ENCODE data around the gene NEDD4.
A peak's percentile ranks its signal among the peaks of the same experiment; 100 is the strongest.
"Not testable (repeated sequence)": the region's sequence is repeated elsewhere in the genome, so short reads cannot be mapped to it uniquely, and the experiment has no call there.

Gene NEDD4

GRCh38 chr15:55846116-55846707 lies 147.2 kb downstream of the NEDD4 start:
- Histone ChIP-seq H2AFZ (ENCODE audit: low read depth, low read length) (no peak overlapping the region), H3K27me3 (ENCODE audit: insufficient read depth, low read length) (no peaks in the 10 kb centered on the region), H3K4me3 (ENCODE audit: low read length) (no peak overlapping the region), H3K36me3 (ENCODE audit: insufficient read depth, low read length) (peaks cover 13% of the 10 kb centered on the region), H3K9me3 (ENCODE audit: low read length) (peaks cover 3% of the 10 kb centered on the region), H3K4me1 (ENCODE audit: insufficient read depth, low read length) (no peaks in the 10 kb centered on the region)

GRCh38 chr15:55842897-55843296 lies 150.5 kb downstream of the NEDD4 start:
- not testable (repeated sequence) for H3K4me1 ChIP-seq (ENCODE audit: insufficient read depth, low read length); H3K9me3 ChIP-seq (ENCODE audit: low read length); H3K27me3 ChIP-seq (ENCODE audit: insufficient read depth, low read length); H2AFZ ChIP-seq (ENCODE audit: low read depth, low read length); H3K4me3 ChIP-seq (ENCODE audit: low read length)
- H3K36me3 ChIP-seq (ENCODE audit: insufficient read depth, low read length) = peaks cover 13% of the 10 kb centered on the region

GRCh38 chr15:55835866-55836265 lies 157.5 kb downstream of the NEDD4 start:
- Histone ChIP-seq H3K4me3 (ENCODE audit: low read length) (no peak overlapping the region), H2AFZ (ENCODE audit: low read depth, low read length) (no peak overlapping the region), H3K9me3 (ENCODE audit: low read length) (no peaks in the 10 kb centered on the region), H3K27me3 (ENCODE audit: insufficient read depth, low read length) (no peaks in the 10 kb centered on the region), H3K36me3 (ENCODE audit: insufficient read depth, low read length) (peaks cover 22% of the 10 kb centered on the region), H3K4me1 (ENCODE audit: insufficient read depth, low read length) (no peaks in the 10 kb centered on the region)

GRCh38 chr15:55834331-55834730 lies 159.1 kb downstream of the NEDD4 start:
- Histone ChIP-seq H3K4me1 (ENCODE audit: insufficient read depth, low read length) (no peaks in the 10 kb centered on the region), H3K27me3 (ENCODE audit: insufficient read depth, low read length) (no peaks in the 10 kb centered on the region), H3K36me3 (ENCODE audit: insufficient read depth, low read length) (peaks cover 24% of the 10 kb centered on the region), H3K4me3 (ENCODE audit: low read length) (no peak overlapping the region), H2AFZ (ENCODE audit: low read depth, low read length) (no peak overlapping the region), H3K9me3 (ENCODE audit: low read length) (no peaks in the 10 kb centered on the region)

- H3K9me3 ChIP-seq (ENCODE audit: low read length) = no peaks in the 10 kb centered on the region
- no peak overlapping the region for H3K4me3 ChIP-seq (ENCODE audit: low read length)
These were observed 163.6 kb downstream of the NEDD4 start for GRCh38 chr15:55829826-55830225.

DNA sequence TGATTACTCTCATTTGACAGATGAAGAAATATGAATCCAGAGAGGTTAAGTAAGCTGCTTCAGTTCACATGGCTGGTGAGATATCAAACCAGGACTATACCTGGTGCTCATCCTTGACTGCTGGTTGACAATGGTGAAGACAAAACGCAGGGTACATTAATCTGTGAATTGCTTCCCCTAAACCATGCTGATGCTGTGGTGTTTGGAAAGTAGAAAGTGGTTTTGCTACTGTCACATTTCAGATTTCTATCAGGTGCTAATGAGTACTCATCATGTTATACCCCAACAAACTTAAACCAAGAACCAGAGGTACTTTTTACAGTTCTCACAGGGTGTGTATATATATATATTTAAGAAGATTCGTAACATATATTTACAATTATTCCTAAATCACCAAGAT lies 165.5 kb downstream of the NEDD4 start:
- H3K4me1 ChIP-seq (ENCODE audit: insufficient read depth, low read length) = no peaks in the 10 kb centered on the region
- H2AFZ ChIP-seq (ENCODE audit: low read depth, low read length) = no peak overlapping the region
- H3K9me3 ChIP-seq (ENCODE audit: low read length) = no peaks in the 10 kb centered on the region
- H3K4me3 ChIP-seq (ENCODE audit: low read length) = no peak overlapping the region
- H3K27me3 ChIP-seq (ENCODE audit: insufficient read depth, low read length) = no peaks in the 10 kb centered on the region
- peaks cover 15% of the 10 kb centered on the region for H3K36me3 ChIP-seq (ENCODE audit: insufficient read depth, low read length)

More at GRCh38 chr15:55829826-55830225, 163.6 kb downstream of the NEDD4 start:
- H3K36me3 ChIP-seq (ENCODE audit: insufficient read depth, low read length) = peaks cover 18% of the 10 kb centered on the region
- H3K4me1 ChIP-seq (ENCODE audit: insufficient read depth, low read length) = no peaks in the 10 kb centered on the region
- no peak overlapping the region for H2AFZ ChIP-seq (ENCODE audit: low read depth, low read length)
- H3K27me3 ChIP-seq (ENCODE audit: insufficient read depth, low read length) = no peaks in the 10 kb centered on the region

DNA sequence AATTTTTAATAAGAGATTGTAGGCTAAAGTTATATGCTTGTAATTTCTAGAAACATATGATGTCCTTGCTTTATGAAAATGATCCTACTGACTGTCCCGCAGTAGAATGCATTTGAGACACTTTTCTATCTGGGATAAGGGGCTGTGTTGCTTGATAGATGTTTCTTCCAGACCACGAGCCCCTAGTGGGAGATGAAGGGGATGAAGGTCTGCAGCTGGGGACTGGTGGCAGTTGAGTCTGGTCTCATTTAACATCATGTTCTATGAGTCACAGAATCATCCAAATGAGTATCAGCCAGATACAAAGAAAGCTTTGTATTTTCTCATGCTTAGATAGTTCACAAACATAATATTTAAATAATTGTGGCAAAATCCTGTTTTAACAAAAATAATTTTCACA lies 166.2 kb downstream of the NEDD4 start:
- Histone ChIP-seq H3K4me3 (ENCODE audit: low read length) (no peak overlapping the region), H3K36me3 (ENCODE audit: insufficient read depth, low read length) (peaks cover 8% of the 10 kb centered on the region), H3K27me3 (ENCODE audit: insufficient read depth, low read length) (no peaks in the 10 kb centered on the region), H3K4me1 (ENCODE audit: insufficient read depth, low read length) (no peaks in the 10 kb centered on the region), H2AFZ (ENCODE audit: low read depth, low read length) (no peak overlapping the region), H3K9me3 (ENCODE audit: low read length) (no peaks in the 10 kb centered on the region)

- Histone ChIP-seq H3K4me3 (ENCODE audit: low read length) (no peak overlapping the region), H2AFZ (ENCODE audit: low read depth, low read length) (no peak overlapping the region), H3K27me3 (ENCODE audit: insufficient read depth, low read length) (no peaks in the 10 kb centered on the region), H3K9me3 (ENCODE audit: low read length) (no peaks in the 10 kb centered on the region), H3K36me3 (ENCODE audit: insufficient read depth, low read length) (no peaks in the 10 kb centered on the region), H3K4me1 (ENCODE audit: insufficient read depth, low read length) (peaks cover 2% of the 10 kb centered on the region)
These were observed 168.4 kb downstream of the NEDD4 start for GRCh38 chr15:55824857-55825613.

DNA sequence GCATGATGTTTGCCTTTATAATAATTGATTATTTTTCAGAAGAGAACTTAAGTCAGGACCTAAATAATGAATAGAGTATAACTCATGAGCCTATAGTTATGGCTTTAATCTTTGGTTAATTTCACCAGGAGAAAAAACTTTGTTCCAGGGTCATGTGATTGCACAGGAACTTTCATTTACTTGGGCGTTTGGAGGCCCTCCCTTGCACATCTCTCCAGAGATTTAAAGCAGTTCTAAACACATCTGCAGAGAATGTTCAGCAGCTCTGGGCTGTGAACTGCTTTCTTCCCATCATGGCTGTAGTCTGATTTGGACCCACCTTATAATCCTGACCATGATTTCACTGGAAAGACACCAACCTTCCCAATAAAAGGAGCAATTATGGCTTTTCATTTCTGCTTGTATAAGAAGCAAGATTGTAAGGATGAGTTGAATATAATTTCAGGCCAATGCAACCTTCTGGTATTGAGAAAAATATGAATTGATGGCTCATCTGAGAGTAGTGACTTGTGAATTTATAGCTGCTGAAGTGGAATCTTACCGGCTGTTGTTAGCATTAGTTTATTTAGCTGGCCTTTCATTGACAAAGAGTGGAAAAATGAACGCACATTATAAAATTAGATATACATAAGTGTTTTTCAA lies 169.6 kb downstream of the NEDD4 start:
- Histone ChIP-seq H3K4me3 (ENCODE audit: low read length) (no peak overlapping the region), H3K36me3 (ENCODE audit: insufficient read depth, low read length) (no peaks in the 10 kb centered on the region), H3K27me3 (ENCODE audit: insufficient read depth, low read length) (no peaks in the 10 kb centered on the region), H3K9me3 (ENCODE audit: low read length) (no peaks in the 10 kb centered on the region), H3K4me1 (ENCODE audit: insufficient read depth, low read length) (peaks cover 9% of the 10 kb centered on the region), H2AFZ (ENCODE audit: low read depth, low read length) (no peak overlapping the region)

- Histone ChIP-seq H3K27me3 (ENCODE audit: insufficient read depth, low read length) (no peaks in the 10 kb centered on the region), H3K36me3 (ENCODE audit: insufficient read depth, low read length) (no peaks in the 10 kb centered on the region), H2AFZ (ENCODE audit: low read depth, low read length) (no peak overlapping the region), H3K4me1 (ENCODE audit: insufficient read depth, low read length) (peaks cover 9% of the 10 kb centered on the region), H3K9me3 (ENCODE audit: low read length) (no peaks in the 10 kb centered on the region), H3K4me3 (ENCODE audit: low read length) (no peak overlapping the region)
These were observed 170.2 kb downstream of the NEDD4 start for GRCh38 chr15:55823191-55823670.

- not testable (repeated sequence) for H3K4me1 ChIP-seq (ENCODE audit: insufficient read depth, low read length); H3K4me3 ChIP-seq (ENCODE audit: low read length); H3K36me3 ChIP-seq (ENCODE audit: insufficient read depth, low read length)
These were observed 171.7 kb downstream of the NEDD4 start for GRCh38 chr15:55821740-55822139.

DNA sequence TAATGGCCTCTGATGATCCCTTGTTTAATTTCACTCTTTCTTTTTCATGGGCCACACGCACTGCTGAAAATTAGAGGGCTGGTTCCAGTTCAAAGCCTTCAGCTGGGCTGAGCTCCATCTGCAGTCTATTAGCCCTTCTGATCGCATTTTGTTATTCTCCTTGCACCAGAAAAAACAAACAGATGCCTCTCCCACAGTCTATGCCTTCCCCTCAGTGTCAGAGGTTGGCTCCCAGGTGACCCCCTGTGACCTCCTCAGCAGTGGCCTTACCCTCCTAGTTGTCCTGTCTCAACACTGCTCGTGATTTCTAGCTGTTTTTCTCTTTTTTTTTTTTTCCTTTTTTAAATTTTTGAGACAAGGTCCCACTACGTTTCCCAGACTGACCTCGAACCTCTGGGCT lies 173.4 kb downstream of the NEDD4 start:
- Histone ChIP-seq H3K36me3 (ENCODE audit: insufficient read depth, low read length) (no peaks in the 10 kb centered on the region), H3K4me3 (ENCODE audit: low read length) (peak overlapping the region; percentile 20), H2AFZ (ENCODE audit: low read depth, low read length) (peak overlapping the region; percentile 71), H3K4me1 (ENCODE audit: insufficient read depth, low read length) (peaks cover 9% of the 10 kb centered on the region), H3K9me3 (ENCODE audit: low read length) (no peaks in the 10 kb centered on the region), H3K27me3 (ENCODE audit: insufficient read depth, low read length) (no peaks in the 10 kb centered on the region)

More at GRCh38 chr15:55821740-55822139, 171.7 kb downstream of the NEDD4 start:
- H3K9me3 ChIP-seq (ENCODE audit: low read length); H2AFZ ChIP-seq (ENCODE audit: low read depth, low read length); H3K27me3 ChIP-seq (ENCODE audit: insufficient read depth, low read length): not testable (repeated sequence)

DNA sequence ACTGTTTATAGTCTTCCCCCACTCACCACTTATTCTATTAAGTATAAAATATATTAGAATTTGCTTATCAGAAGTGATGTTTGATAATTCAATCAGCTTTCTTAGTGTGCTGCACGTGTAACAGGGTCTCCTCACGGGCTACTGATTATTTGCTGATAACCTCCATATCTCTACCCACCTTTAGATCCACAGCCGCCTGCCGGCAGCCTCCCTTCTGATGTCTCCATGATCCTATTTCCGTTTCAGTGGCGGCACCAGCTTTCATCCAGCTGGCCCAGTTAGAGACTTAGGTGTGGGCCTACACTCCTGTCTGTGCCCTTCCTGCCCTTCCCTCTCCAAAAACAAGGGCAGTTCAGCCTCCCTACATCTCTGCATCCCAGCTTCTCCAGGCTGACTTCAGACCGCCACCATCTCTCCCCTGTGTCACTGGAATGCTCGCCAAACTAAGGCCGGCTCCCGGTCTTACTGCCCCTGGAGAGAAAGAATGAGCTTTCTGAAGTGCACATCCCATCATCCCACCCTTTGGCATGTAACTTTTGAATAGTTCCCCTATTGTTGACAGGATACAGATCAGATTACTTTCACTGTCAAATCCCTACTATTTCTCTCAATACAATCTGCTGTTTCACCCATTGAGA lies 173.9 kb downstream of the NEDD4 start:
- H3K4me3 ChIP-seq (ENCODE audit: low read length) = peak overlapping the region; percentile 20
- H2AFZ ChIP-seq (ENCODE audit: low read depth, low read length) = peak overlapping the region; percentile 71
- no peaks in the 10 kb centered on the region for H3K9me3 ChIP-seq (ENCODE audit: low read length)
- no peaks in the 10 kb centered on the region for H3K27me3 ChIP-seq (ENCODE audit: insufficient read depth, low read length)
- peaks cover 9% of the 10 kb centered on the region for H3K4me1 ChIP-seq (ENCODE audit: insufficient read depth, low read length)
- H3K36me3 ChIP-seq (ENCODE audit: insufficient read depth, low read length) = no peaks in the 10 kb centered on the region
